ENCODE measurements around the gene ATG9A.
"Not testable (repeated sequence)": the region's sequence is repeated elsewhere in the genome, so short reads cannot be mapped to it uniquely, and the experiment has no call there.

The ATG9A gene

GRCh38 chr2:219229305-219230058, at the start of gene ATG9A, which contains the start of gene ANKZF1:
Gene ATG9A (minus strand): TSS chr2:219229636. CDS start chr2:219228024, 1,612 bp downstream.
Gene ANKZF1 (plus strand): TSS chr2:219229806. CDS start chr2:219230258, 452 bp downstream.
- DNase-seq, result peak; percentile 98

- no peak for DNase-seq
These were observed 49.3 kb upstream of the ATG9A start for GRCh38 chr2:219278655-219279150.

DNA sequence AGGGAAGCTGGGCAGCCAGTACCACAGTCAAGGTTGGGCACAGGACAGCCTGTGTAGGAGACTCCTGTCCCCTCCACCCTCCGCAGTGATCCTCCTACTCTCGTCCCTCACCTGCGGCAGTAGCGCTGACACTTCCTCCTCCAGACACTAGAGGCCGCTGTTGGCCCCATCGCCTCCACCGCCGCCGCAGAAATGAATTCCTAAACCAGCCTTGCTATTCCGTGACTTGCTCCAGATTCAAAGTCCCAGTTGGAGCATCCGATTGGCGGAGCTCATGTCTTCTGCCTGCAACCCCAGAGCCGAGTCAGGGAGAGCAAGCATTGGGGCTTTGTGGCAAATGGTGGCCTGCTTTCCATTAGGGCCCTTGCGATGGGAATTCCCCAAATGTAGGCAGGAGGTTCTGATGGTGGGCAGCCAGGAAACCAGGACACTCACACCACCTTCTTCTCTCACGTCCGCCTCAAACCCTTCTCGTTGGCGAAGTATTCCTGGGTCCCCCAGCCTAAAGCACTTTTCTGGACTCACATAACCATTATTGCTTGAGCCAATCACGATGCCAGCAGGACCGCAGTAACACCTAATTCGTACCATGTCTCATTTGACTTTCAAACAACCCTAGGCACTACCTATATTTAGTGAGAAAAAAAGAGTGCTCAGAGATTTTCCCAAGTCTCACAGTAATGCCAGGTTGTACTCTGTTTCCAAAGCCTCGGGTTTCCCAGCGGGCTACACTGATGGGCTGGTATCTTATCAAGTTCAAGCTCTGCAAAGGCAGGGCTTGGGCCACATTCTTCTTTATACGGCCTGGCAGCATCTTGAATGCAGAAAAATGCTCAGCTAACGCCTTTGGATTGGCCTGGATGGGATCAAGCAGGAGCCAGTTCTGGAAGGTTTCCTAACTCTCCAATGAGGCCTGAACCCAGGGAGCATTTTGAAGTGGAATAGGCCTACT, 48.5 kb upstream of the ATG9A start:
- peak; percentile 65 to 68 for DNase-seq

- no peak for DNase-seq
These were observed 45.0 kb upstream of the ATG9A start for GRCh38 chr2:219274361-219274921.

DNA sequence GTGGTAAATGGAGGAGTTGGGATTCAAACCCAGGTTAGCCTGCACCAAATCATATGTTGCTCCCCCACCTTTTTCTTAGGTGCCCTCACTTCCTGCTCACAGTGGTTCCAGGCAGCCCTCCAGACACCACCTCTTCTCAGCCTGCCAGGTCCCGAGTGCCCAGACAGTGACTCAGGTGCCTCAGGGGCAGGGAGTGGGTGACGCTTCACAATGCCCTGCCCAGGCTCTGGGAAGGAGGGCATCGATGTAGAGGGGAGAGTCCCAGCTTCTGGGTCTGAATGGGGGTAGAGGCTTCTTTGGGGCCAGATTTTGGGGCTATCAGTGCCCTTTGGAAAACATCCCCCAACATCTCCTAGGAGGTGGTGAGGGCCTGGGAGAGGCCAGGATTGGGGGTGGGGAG, 44.5 kb upstream of the ATG9A start:
- no peak for DNase-seq

DNA sequence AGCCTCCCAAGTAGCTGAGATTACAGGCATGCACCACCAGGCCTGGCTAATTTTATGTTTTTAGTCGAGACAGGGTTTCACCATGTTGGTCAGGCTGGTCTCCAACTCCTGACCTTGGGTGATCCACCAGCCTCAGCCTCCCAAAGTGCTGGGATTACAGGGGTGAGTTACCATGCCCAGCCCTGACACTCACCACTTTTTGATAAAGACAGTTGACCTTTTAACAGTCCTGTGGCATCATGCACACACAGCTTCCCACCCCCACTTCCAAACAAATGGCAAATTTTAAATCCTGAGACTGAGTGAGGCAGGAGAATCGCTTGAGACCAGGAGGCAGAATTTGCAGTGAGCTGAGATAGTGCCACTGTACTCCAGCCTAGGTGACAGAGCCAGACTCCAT, 43.6 kb upstream of the ATG9A start:
- DNase-seq, result no peak

DNA sequence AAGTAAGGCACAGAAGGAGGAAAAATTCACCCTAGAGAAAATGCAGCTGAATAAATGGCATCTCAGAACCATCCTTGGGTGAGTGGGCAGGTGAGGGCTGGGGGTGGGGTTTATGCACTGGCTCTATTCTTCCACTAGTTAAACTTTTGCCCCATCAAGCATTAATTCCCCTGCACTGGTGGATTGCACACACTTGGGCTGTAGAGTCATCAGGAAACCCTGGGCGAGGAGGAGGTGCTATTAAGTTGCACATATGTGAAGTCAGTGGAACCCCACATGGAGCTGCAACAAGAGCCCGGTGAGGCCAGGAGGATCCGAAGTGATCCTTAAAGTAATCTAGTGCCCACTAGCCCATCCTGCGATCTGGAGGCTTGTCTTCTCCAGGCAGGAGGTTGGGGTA, 42.9 kb upstream of the ATG9A start:
- DNase-seq, result no peak

GRCh38 chr2:219271021-219271420, 41.6 kb upstream of the ATG9A start:
- no peak for DNase-seq

DNA sequence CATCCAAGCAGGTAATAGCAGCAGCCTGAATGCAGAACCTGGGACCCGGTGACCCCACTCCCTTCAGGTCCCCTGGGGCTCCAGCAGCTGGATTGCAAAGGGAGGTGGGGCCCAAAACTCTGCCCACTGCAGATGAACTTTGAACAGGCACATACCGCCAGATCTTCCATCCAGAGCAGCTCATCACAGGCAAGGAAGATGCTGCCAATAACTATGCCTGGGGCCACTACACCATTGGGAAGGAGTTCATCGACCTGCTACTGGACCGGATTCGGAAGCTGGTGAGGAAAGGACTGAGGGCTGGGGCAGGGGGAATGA, 40.6 kb upstream of the ATG9A start:
- DNase-seq, result no peak

DNA sequence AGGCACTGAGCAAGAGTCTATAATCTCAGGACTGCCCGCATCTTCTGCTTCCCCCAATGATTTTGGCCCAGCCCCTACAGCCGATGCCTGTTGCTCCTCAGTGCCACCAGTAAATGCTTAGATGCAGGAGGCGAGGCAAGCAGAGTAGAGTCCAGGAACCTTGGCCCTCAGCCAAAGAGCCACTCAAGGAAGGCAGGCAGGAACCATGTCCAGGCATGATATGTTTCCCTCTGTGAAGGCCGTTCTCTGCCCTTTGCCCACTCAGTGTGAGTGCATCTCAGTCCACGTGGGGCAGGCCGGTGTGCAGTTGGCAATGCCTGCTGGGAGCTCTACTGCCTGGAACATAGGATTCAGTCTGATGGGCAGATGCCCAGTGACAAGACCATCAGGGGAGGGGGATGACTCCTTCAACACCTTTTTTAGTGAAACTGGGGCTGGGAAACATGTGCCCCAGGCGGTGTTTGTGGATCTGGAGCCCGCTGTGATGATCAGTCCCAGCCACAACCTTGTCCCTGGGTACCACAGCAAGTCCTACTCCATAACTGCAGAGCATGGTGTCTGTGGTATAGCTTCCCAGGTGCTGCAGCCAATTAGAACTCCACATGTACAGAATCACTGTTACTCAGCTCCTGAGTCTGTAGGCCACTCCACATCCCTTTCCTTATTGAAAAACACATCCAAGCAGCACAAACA, 40.1 kb upstream of the ATG9A start:
- DNase-seq, result no peak

DNA sequence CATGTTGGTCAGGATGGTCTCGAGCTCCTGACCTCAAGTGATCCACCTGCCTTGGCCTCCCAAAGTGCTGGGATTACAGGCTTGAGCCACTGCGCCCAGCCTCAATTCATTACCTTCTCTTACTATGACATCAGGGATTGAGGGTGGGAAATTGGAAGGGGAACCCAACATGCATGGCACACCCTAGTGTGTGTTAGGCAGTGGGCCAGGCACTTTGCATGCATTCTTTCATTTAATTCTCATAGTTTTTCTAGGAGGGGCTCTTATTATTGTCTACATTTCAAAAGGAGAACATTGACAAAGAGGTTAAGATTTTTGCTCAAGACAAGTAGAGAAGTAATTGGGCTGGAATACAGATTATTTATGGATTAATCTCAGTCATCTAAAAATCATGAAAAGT, 38.9 kb upstream of the ATG9A start:
- no peak for DNase-seq

GRCh38 chr2:219266886-219267285, 37.5 kb upstream of the ATG9A start:
- DNase-seq, result no peak

DNA sequence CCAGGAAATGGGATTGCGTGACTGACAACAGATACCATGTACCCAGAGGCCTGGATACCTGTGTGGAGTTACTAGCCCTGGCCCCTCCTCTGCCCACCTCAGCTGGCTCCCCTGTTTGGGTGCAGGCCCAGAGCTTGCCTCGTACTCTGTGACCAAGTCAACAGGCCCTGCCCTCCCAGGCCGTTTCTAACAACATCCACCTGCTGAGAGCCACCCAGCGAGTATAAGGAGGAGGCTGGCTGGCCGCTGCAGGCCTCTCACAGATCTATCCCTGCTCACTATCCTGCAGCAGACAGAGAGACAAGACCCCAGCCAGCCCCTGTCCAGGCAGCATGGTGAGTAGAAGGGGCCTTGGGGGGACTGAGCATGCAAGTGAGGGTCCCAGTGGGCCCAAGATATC, 36.8 kb upstream of the ATG9A start:
- no peak for DNase-seq

DNA sequence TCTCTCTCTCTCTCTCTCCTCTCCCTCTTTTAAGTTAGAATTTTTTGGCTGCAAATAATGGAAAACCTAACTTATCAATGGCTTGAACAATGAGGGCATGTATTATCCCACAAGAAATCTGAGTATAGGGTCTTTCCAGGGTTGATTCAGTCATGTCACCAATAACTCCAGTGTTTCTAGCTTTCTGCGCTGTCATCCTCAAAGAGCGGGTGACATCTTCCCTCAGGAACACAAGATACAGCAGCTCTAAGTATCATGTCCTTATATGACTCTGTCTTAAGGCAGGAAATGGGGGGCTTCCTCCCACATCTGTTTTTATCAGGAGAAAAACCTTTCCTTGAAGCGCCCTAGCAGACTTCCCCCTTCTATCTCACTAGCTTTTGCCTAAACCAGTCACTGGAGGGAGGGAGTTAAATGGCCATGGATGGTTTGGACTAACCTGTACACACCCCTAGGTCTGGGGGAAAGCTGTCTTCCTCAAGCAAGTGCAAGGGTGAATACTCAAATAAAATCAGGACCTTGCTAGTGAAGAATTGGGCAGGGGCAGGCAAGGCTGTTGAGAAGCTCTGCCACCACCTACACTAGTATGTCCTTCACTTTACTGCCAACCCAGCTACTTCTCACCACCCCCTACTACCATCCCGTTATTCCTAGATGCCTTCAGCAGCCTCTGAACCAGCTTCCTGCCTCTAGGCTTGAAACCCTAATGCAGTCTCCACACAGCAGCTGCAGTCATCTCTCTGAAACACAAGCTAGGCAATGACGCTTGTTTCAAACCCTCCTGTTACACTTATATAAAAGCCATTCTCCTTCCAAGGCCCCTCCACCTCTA, 31.8 kb upstream of the ATG9A start:
- DNase-seq, result no peak

GRCh38 chr2:219258942-219259341, 29.5 kb upstream of the ATG9A start:
- DNase-seq, result not testable (repeated sequence)

GRCh38 chr2:219254590-219255201, 25.3 kb upstream of the ATG9A start:
- peak in 1 of 2 experiments; percentile 35 for DNase-seq

DNA sequence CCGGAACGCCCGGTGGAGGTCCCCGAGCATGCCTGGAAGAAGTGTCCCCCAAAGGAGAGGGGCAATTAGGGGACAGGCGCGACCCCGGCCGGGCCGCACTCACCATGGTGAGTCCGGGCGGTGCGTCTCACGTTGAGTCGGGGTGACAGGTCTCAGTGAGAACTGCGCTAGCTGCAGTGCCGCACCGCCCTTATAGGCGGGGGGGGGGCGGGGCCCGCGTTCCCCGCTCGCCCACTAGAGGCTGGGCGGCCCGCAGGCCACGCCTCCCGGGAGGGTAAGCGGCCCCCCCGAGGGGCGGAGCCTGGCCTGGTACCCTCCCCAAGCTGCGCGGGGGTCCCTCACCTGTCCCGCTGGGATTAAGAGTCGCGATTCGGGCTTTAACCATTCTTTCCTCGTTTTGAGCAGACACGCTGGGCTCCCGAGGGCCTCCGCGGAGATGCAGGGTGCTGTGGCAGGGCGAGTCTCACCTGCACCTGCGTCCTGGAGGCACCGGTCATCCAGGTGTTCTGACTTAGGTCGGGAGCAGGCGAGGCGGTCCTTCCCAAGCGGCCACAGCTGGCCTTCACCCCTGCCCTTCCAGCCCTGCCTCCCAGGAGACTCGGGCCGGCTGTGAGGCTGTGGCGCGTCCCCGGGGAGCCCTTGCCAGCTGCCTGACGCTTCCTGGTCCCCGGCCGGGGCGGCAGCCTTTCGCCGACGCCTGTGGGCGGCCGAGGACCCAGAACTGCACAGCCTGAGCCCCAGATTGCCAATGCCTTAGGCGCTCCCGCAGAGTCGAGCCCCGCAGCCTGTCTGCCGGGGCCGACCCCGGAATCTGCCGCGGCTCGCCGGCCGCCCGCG, 24.5 kb upstream of the ATG9A start, which contains the start of gene TUBA4A:
TUBA4A (minus strand) TSS at position 166 of the 837 bp plus-strand sequence; CDS start at position 106, 60 bp downstream.
- DNase-seq, result peak; percentile 84 to 88

- DNase-seq, result peak; percentile 39 to 42
These were observed 23.7 kb upstream of the ATG9A start, which contains the start of gene TUBA4B for GRCh38 chr2:219252900-219253752. Gene TUBA4B (plus strand): TSS chr2:219253243. CDS start chr2:219253408, 165 bp downstream.

DNA sequence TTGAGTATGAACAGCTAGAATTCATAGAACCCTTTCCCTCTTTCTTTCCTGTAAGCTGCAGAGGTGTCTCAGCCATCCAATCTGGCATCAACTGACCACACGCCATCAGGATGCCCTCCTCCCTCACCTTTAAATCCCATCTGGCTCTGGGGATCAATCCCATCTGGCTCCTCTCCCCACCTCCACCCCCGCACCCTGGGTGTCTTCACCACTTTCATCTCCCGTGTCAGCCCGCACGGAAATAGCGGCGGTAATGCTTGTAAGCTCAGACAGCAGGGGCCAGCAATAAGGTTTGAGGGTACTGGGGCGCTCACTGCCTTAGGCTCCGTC, 23.1 kb upstream of the ATG9A start:
- peak; percentile 32 to 34 for DNase-seq
